Ishikawa (cell line): ENCODE results near the gene EIF3B.

ENCODE experiments used
- CEBPB ChIP-seq: IDR thresholded peaks from 2 replicates; pipeline ENCODE4 v1.6.1; 2012
- CREB1 ChIP-seq: IDR thresholded peaks from 2 replicates; pipeline ENCODE4 v1.6.1; 2012; ENCODE audit warnings: low read depth
- EGR1 ChIP-seq: IDR thresholded peaks from 2 replicates; pipeline ENCODE4 v1.6.1; 2012
- EP300 ChIP-seq: IDR thresholded peaks from 2 replicates; pipeline ENCODE4 v1.6.1; 2012; ENCODE audit warnings: borderline replicate concordance
- NFIC ChIP-seq: IDR thresholded peaks from 2 replicates; pipeline ENCODE4 v1.6.1; 2012
- RAD21 ChIP-seq: IDR thresholded peaks from 2 replicates; pipeline ENCODE4 v1.6.1; 2012; ENCODE audit warnings: low read depth
- TAF1 ChIP-seq: IDR thresholded peaks from 2 replicates; pipeline ENCODE4 v1.6.1; 2012; ENCODE audit warnings: low read depth, mild to moderate bottlenecking
- TCF12 ChIP-seq: IDR thresholded peaks from 2 replicates; pipeline ENCODE4 v1.6.1; 2012; ENCODE audit warnings: low read depth
- YY1 ChIP-seq: IDR thresholded peaks from 2 replicates; pipeline ENCODE4 v1.6.1; 2012; ENCODE audit warnings: low read depth
- ZBTB7A ChIP-seq: IDR thresholded peaks from 2 replicates; pipeline ENCODE4 v1.6.1; 2012; ENCODE audit warnings: low read depth
- TF ChIP-seq, protein P1 (sequence below): IDR thresholded peaks from 2 replicates; pipeline ENCODE4 v1.6.1; 2012; ENCODE audit warnings: low read depth, mild to moderate bottlenecking
- TF ChIP-seq, protein P2 (sequence below): IDR thresholded peaks from 2 replicates; pipeline ENCODE4 v1.6.1; 2012
- TF ChIP-seq, protein P3 (sequence below): IDR thresholded peaks from 2 replicates; pipeline ENCODE4 v1.6.1; 2012

The EIF3B gene

DNA sequence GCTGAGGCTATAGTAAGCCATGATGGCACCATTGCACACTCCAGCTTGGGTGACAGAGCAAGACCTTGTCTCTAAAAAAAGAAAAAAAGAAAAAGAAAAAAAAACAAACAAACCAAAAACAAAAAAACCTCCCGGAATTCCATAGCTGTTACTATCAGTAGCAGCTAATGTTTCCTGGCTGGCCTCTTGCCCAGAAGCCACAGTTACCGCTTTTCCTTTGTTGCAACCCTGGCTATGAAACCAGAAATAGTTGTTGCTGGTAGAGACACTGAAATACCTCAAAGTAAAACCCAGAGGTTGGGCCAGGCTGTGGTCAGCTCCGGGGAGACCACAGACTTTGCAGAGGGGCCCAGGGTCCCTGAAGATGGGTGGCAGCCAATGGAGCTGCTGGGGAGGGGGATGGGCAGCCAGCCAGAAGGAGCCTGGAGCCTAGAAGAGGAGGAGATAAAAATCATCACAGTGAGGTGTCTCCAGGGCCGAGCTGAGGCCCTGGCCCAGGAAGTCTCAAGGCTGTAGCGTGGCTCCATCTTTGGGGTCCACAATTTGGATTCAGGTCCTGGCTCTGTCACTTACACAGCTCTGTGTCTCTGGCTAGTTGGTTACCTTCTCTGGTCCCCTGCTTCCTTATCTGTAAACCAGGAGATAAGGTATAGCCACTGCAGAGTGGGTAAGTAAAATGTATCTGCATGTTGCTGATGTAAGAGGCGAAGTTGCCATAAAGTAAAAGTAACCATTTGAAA is 45.4 kb downstream of the EIF3B start:
- TF ChIP-seq EP300 (no peak), NFIC (peak; percentile 82), ZBTB7A (no peak), RAD21 (no peak), EGR1 (no peak), CEBPB (0 out of 2 replicates have a peak, but pooled peaks have one; percentile 44)
- TF ChIP-seq, protein P1, sequence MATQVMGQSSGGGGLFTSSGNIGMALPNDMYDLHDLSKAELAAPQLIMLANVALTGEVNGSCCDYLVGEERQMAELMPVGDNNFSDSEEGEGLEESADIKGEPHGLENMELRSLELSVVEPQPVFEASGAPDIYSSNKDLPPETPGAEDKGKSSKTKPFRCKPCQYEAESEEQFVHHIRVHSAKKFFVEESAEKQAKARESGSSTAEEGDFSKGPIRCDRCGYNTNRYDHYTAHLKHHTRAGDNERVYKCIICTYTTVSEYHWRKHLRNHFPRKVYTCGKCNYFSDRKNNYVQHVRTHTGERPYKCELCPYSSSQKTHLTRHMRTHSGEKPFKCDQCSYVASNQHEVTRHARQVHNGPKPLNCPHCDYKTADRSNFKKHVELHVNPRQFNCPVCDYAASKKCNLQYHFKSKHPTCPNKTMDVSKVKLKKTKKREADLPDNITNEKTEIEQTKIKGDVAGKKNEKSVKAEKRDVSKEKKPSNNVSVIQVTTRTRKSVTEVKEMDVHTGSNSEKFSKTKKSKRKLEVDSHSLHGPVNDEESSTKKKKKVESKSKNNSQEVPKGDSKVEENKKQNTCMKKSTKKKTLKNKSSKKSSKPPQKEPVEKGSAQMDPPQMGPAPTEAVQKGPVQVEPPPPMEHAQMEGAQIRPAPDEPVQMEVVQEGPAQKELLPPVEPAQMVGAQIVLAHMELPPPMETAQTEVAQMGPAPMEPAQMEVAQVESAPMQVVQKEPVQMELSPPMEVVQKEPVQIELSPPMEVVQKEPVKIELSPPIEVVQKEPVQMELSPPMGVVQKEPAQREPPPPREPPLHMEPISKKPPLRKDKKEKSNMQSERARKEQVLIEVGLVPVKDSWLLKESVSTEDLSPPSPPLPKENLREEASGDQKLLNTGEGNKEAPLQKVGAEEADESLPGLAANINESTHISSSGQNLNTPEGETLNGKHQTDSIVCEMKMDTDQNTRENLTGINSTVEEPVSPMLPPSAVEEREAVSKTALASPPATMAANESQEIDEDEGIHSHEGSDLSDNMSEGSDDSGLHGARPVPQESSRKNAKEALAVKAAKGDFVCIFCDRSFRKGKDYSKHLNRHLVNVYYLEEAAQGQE, result no peak

DNA sequence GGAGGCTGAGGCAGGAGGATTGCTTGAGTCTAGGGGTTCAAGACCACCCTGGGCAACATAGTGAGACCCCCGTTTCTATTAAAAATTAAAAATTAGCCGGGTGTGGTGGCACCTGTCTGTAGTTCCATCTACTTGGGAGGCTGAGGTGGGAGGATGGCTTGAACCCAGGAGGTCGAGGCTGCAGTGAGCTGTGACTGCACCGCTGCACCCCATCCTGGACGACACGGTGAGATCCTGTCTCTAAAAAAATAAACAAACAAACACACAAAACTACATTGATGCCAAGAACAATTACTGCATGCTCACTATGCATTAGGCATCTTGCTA is 48.0 kb downstream of the EIF3B start:
- TF ChIP-seq, protein P1, result no peak

DNA sequence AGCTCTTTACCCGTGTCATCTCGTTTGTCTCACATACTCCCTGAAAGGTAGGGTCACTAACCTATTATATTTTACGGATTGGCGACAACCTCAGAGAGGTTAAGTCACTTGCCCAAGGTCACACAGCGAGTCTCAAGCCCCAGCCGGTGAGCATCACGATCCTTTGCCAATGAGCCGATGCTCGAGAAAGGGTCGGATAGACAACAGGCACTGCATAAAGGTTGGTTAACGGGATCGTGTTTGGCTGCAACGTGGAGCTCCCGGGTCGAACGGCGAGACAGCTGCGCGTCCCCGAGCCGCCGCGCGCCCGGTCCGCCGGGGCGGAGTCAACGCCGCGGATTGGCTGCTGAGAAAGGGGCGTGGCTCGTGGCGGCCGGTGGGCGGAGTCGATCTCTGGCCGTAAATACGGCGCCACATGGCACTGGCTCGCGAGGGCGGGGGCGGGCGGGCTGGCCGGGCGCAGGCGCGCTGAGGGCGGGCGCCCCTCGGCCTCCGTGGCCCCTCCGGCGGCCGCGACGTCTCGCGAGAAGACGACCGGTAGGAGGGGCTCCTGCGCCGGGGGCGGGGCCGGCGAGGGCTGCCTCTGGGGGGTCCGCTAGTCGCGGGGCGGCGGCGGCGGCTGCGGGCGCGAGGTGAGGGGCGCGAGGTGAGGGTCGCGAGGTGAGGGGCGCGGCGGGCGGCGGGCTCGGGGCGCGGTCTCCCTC is 48.5 kb downstream of the EIF3B start, which contains the start of gene CHST12:
TSS of gene CHST12 (plus strand) at position 598 of the 704 bp plus-strand sequence. CDS start 29,029 bp downstream, outside the sequence.
- peak; percentile 64; the same call in 1 of the 2 replicates for TF ChIP-seq TAF1
- 0 out of 2 replicates have a peak, but pooled peaks have one; percentile 17 for TF ChIP-seq TCF12
- no peak for TF ChIP-seq YY1
- TF ChIP-seq, protein P2, sequence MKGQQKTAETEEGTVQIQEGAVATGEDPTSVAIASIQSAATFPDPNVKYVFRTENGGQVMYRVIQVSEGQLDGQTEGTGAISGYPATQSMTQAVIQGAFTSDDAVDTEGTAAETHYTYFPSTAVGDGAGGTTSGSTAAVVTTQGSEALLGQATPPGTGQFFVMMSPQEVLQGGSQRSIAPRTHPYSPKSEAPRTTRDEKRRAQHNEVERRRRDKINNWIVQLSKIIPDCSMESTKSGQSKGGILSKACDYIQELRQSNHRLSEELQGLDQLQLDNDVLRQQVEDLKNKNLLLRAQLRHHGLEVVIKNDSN, result peak; percentile 51; the same call in 1 of the 2 replicates
- TF ChIP-seq, protein P3, sequence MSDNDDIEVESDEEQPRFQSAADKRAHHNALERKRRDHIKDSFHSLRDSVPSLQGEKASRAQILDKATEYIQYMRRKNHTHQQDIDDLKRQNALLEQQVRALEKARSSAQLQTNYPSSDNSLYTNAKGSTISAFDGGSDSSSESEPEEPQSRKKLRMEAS, result peak; percentile 90
- peak; percentile 60; the same call in 1 of the 2 replicates for TF ChIP-seq EGR1
- TF ChIP-seq EP300, result no peak

DNA sequence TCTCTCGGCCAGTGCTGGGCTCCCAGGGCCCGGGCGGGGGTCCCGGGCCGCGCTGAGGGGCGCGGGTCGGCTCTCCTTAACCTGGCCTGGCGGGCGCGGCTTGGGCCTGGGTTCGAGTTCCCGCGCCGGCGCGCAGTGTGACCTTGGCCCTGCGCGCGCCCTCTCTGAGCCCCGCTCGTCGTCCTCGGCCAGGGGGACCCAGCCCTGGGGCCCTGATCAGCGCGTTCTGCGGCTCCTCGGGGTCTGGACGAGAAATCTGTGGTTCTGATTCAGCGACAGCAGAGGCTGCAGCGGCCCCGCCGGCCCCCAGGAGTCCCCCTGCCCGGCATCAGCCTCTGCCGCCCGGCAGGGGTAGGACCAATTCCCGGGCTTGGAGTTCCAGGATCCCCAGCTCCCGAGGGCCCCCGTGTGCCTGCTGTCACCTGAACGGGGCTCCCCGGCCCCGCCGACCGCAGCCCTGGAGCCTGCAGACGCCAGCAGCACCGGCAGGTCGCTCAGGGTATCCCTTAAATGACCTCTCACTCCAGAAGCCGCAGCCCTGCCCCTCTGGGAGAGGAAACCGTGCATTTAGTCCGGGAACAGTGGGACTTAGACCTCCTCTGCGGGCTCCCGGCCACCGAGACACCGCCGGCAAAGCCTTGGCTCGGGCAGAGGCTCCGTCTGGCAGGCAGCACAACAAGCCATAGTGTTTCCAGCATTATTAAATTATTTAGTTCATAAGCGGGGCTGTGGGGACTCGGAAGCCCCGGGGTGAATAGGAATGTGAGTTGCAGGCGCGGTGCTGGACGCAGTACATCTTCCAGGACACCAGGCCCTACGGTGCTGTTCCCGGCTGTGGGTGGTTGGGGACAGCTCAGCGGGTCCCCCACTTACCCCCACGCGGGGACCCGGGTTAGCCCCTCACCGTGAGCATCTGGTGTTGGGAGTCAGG is 49.4 kb downstream of the EIF3B start:
- TF ChIP-seq TAF1 (peak; percentile 26; the same call in 1 of the 2 replicates), RAD21 (0 out of 2 replicates have a peak, but pooled peaks have one; percentile 7), CREB1 (no peak), EGR1 (no peak), NFIC (0 out of 2 replicates have a peak, but pooled peaks have one; percentile 8), CEBPB (no peak), ZBTB7A (no peak), EP300 (no peak), YY1 (no peak), TCF12 (no peak)
- TF ChIP-seq, protein P1, result no peak

DNA sequence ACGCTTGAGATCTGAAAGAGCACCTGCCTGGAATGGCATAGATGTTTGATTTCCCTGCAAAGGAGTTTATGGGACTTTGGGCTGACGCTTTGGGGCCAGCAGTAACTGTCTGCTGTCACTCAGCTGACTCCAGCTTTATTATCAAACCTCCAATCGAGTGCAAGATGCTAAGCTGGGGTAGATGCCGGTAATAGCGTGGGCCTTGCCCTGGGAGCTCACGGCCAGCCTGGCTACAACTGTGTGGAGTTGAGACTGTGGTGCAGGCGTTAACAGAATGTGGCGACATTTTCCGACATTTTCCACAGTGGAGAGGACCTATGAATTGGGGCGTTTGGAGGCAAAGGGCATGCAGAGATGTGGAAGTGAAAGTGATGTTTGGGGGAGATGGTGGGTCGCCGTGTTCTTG is 50.1 kb downstream of the EIF3B start:
- TF ChIP-seq, protein P1, result no peak
- no peak for TF ChIP-seq TCF12
- no peak for TF ChIP-seq NFIC
